A673 (cell line): ENCODE data around the gene MN1. TPM values are rescaled to one million over a fixed set of nuclear protein-coding genes. Genes with fewer than 3 reads are reported as not detected.

Source experiments
- BruUV-seq: library from RNA; stranded (reverse); fragments of 400-500 nt; replicated peaks from 2 replicates; lab custom pipeline; 2021; lab: Mats Ljungman, UMichigan
- CTCF ChIA-PET: fragments of 300-600 bp; sonication (Branson Sonifier 250); formaldehyde crosslinking; loops from one replicate; lab custom pipeline; 2022; ENCODE audit warnings: antibody characterized with exemption; lab: Charles Lee
- POLR2A ChIA-PET: fragments of 300-600 bp; sonication (Branson Sonifier 250); formaldehyde crosslinking; loops from one replicate; lab custom pipeline; 2022; ENCODE audit warnings: antibody characterized with exemption; ENCODE audit not compliant: low non-redundant PET; lab: Charles Lee
- DNase-seq: peaks from one replicate; pipeline ENCODE4 v3.0.0-alpha.2; 2015; ENCODE audit warnings: low spot score
- H3K27ac ChIP-seq: fragments of 200-600 bp; sonication (generic); 2 replicates; pipeline ENCODE4 v1.5.1; 2016; ENCODE audit warnings: mixed run types, low read depth, mild to moderate bottlenecking, mixed read lengths, antibody characterized with exemption, low read length; ENCODE audit not compliant: poor library complexity, severe bottlenecking
- H3K27me3 ChIP-seq: fragments of 200-600 bp; sonication (generic); replicated peaks from 2 replicates; pipeline ENCODE4 v1.6.1; 2017; ENCODE audit warnings: mixed run types, low read depth, mild to moderate bottlenecking, mixed read lengths, antibody characterized with exemption, low read length; ENCODE audit not compliant: insufficient read depth, poor library complexity
- H3K36me3 ChIP-seq: fragments of 200-600 bp; sonication (generic); 2 replicates; pipeline ENCODE4 v1.6.1; 2016; ENCODE audit warnings: mixed run types, mild to moderate bottlenecking, mixed read lengths, antibody characterized with exemption, low read length; ENCODE audit not compliant: insufficient read depth, poor library complexity, severe bottlenecking
- H3K4me1 ChIP-seq: fragments of 200-600 bp; sonication (generic); 2 replicates; pipeline ENCODE4 v1.6.1; 2017; ENCODE audit warnings: mixed run types, mild to moderate bottlenecking, mixed read lengths, antibody characterized with exemption, low read length; ENCODE audit not compliant: insufficient read depth, poor library complexity, severe bottlenecking
- H3K4me3 ChIP-seq: fragments of 200-600 bp; sonication (generic); 2 replicates; pipeline ENCODE4 v1.5.1; 2016; ENCODE audit warnings: low read depth, mixed run types, mild to moderate bottlenecking, mixed read lengths, low read length; ENCODE audit not compliant: poor library complexity, severe bottlenecking
- H3K9me3 ChIP-seq: fragments of 200-600 bp; sonication (generic); 2 replicates; pipeline ENCODE4 v1.6.1; 2016; ENCODE audit warnings: mixed run types, low read depth, mild to moderate bottlenecking, mixed read lengths, antibody characterized with exemption, low read length; ENCODE audit not compliant: poor library complexity, severe bottlenecking
- EZH2 ChIP-seq: fragments of 200-600 bp; sonication (generic); IDR thresholded peaks from 2 replicates; pipeline ENCODE4 v1.6.1; 2017; ENCODE audit warnings: borderline replicate concordance, low read depth, mild to moderate bottlenecking, mixed read lengths, antibody characterized with exemption, low read length; ENCODE audit not compliant: poor library complexity, severe bottlenecking
- intact Hi-C: fragments of 100-400 bp; cut with micrococcal nuclease; formaldehyde crosslinking; loops from one replicate; pipeline ENCODE4 v1.10.0; 2022; ENCODE audit not compliant: unreplicated experiment
- total RNA-seq: library from RNA; stranded (reverse); gene quantifications from 2 replicates; pipeline ENCODE4 v1.2.3, GENCODE V29; 2021
- TF ChIP-seq, protein P1 (sequence below): fragments of 300-800, 200-600 bp; sonication (generic); conservative IDR thresholded peaks from 2 replicates; pipeline ENCODE4 v1.5.1; 2017; ENCODE audit warnings: low read depth, mild to moderate bottlenecking, antibody characterized with exemption, low read length, moderate library complexity, mixed read lengths

MN1 gene
- total RNA-seq, 1 experiment from 2014 or later: 8.4 TPM

DNA sequence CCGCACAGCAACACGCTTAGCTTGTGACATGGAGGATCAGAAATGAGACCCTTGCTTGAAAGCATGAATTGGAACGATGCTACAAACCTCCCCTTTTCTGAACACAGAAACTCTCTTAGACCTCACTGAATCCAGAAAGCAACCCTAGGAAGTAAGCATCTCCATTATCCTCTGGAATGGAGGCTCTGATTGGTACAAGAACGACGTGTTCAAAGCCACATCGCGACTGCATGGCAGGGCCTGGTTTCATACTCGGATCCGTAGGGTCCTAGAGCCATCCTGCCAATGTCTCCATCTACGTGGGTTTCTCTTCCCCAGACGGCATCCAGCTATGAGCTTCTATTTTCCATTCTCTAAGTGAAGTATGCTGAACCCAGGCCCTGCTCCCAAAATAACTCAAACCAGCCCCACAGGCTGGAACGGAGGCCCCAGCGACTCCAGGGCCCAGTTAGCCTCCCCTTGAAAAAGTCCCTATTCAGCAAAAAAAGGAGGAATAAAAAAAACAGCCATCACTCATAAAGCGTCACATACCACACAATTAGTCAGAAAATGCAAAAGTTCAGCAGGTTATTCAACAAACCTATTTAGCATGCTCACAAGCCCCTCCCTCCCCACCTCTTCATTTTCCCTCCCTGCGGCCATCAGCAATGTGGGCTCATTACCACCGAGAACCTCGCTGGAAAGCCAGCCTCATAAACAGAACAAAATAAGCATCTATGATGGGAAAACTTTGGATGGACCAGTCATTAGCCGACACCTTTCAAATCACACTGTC, 7.1 kb upstream of the MN1 start:
- no TSS peak for BruUV-seq
- Histone ChIP-seq H3K27me3 (no peaks in the 10 kb centered on the region), H3K27ac (no peak overlapping the region), H3K4me3 (no peak overlapping the region), H3K36me3 (no peaks in the 10 kb centered on the region), H3K9me3 (no peaks in the 10 kb centered on the region), H3K4me1 (peaks cover 13% of the 10 kb centered on the region)
- ChIA-PET POLR2A (no interaction called here), CTCF (no interaction called here)
- no peak for TF ChIP-seq EZH2
- TF ChIP-seq, protein P1, sequence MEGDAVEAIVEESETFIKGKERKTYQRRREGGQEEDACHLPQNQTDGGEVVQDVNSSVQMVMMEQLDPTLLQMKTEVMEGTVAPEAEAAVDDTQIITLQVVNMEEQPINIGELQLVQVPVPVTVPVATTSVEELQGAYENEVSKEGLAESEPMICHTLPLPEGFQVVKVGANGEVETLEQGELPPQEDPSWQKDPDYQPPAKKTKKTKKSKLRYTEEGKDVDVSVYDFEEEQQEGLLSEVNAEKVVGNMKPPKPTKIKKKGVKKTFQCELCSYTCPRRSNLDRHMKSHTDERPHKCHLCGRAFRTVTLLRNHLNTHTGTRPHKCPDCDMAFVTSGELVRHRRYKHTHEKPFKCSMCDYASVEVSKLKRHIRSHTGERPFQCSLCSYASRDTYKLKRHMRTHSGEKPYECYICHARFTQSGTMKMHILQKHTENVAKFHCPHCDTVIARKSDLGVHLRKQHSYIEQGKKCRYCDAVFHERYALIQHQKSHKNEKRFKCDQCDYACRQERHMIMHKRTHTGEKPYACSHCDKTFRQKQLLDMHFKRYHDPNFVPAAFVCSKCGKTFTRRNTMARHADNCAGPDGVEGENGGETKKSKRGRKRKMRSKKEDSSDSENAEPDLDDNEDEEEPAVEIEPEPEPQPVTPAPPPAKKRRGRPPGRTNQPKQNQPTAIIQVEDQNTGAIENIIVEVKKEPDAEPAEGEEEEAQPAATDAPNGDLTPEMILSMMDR: no peak
- no peak for DNase-seq
- intact Hi-C loops: loop anchor here (10.0 kb wide), 3 partner anchors 254 to 1134 kb away; no protein-coding TSS in a partner anchor

DNA sequence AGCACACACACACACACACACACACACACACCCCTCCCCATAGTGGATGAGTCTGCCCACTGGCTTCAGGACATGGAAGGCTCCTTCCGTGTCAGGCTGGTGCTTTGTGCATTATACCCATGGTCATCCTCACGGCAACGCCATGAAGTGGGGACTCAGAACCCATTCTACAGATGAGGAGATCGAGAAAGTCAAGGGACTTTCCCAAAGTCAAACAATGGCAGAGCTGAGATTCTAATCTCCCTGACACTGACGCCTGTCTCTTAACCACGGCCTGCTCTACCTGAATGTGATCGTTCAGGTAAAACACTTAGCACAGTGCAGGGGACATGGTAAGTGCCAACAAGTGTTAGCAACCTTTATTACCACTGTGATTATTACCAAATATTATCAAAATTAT, 4.3 kb upstream of the MN1 start:
- H3K4me1 ChIP-seq: peaks cover 27% of the 10 kb centered on the region
- DNase-seq: no peak
- POLR2A ChIA-PET: no interaction called here

DNA sequence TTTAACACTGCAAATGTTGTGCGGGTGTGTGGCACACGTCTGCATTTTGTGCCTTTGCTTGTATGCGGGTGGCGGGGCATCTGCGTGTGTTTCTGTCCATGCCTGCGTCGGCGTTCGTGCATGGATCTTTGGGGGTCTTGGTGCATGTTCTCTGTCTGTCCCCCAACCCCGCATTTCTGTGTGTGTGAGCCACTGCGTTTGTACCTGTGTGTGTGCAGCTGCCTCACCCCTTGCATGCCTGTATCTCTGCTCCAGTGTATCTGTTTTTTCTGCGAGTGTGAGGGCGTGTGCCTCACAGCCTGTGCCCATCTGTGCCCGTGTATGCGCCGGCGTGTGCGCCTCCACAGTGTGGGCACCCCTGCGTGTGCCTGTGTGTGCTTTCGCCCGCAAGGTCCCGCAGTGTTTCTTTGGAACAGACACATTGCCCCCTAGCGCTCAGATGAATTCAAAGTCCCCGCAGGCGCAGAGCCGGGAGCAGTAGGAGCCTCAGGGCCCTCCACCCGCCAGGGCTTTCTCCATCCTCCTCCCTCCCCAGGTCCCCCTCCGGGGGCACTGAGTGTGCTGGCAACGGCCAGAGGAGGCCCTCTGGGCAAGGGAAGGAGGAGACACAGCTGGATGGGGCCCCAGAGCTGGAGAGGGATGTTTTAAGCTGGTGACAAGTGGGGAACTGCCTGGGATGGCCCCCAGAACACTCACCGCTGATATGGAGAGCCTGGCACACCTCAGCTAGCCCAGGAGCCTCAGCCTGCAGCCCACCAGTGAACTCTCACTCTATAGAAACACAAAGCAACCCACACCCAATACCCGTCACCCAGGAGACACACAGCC, 3.1 kb upstream of the MN1 start:
- ChIA-PET POLR2A (no interaction called here), CTCF (no interaction called here)
- no peaks in the 10 kb centered on the region for H3K27me3 ChIP-seq
- BruUV-seq: no TSS peak
- no peak for TF ChIP-seq EZH2
- TF ChIP-seq, protein P1: peak; percentile 85
- intact Hi-C loops: loop anchor here (2.0 to 10.0 kb wide), 5 partner anchors 250 to 1130 kb away; no protein-coding TSS in a partner anchor
- peaks cover 16% of the 10 kb centered on the region for H3K4me1 ChIP-seq
- no peak overlapping the region for H3K27ac ChIP-seq
- no peak overlapping the region for H3K4me3 ChIP-seq
- peak; percentile 89 for DNase-seq
- H3K9me3 ChIP-seq: no peaks in the 10 kb centered on the region
- no peaks in the 10 kb centered on the region for H3K36me3 ChIP-seq

More for the DNA sequence above, 4.3 kb upstream of the MN1 start:
- Histone ChIP-seq H3K36me3 (no peaks in the 10 kb centered on the region), H3K9me3 (no peaks in the 10 kb centered on the region), H3K27ac (no peak overlapping the region), H3K4me3 (no peak overlapping the region), H3K27me3 (no peaks in the 10 kb centered on the region)
- no TSS peak for BruUV-seq
- intact Hi-C loops: loop anchor here (2.0 to 10.0 kb wide), 4 partner anchors 251 to 1131 kb away; no protein-coding TSS in a partner anchor
- CTCF ChIA-PET: no interaction called here
- no peak for TF ChIP-seq EZH2
- TF ChIP-seq, protein P1: no peak
